Prostate gland (tissue), 2 donors: ENCODE results near the gene C17orf50. TPM values are rescaled to one million over a fixed set of nuclear protein-coding genes. Genes with fewer than 3 reads are reported as not detected.

Experiments used
- DNase-seq: peaks from one replicate; pipeline ENCODE4 v3.0.0-alpha.2; 2019; ENCODE audit warnings: low spot score
- H3K27ac ChIP-seq, 2 donors: fragments of 200-600 bp; sonication (generic); 2 replicates each; pipeline ENCODE4 v1.5.1; 2017 to 2019
- H3K27me3 ChIP-seq: fragments of 200-600 bp; sonication (generic); replicated peaks from 2 replicates; pipeline ENCODE4 v1.5.1; 2019; ENCODE audit not compliant: insufficient read depth
- H3K36me3 ChIP-seq, 2 donors: fragments of 200-600 bp; sonication (generic); 1 replicate in 1 of 2; 2 replicates in 1 of 2; pipeline versions ENCODE4 v1.5.1 to v1.8.1; 2017 to 2019
- H3K4me1 ChIP-seq: fragments of 200-600 bp; sonication (generic); replicated peaks from 2 replicates; pipeline ENCODE4 v1.5.1; 2019
- H3K4me3 ChIP-seq, 2 donors: fragments of 200-600 bp; sonication (generic); 2 replicates each; pipeline ENCODE4 v1.5.1; 2017 to 2019
- H3K9me3 ChIP-seq: fragments of 200-600 bp; sonication (generic); 2 replicates; pipeline ENCODE4 v1.5.1; 2017
- CTCF ChIP-seq, 4 experiments: fragments of 200-600 bp in 2 of 4; fragments of 450-650 bp in 2 of 4; sonication (generic) in 2 of 4; IDR thresholded peaks; 1 replicate in 3 of 4; 2 replicates in 1 of 4; pipeline ENCODE4 v1.5.1; 2016 to 2019; ENCODE audit warnings: antibody characterized with exemption in 4 of 4, mild to moderate bottlenecking in 2 of 4, moderate library complexity in 2 of 4
- POLR2A ChIP-seq: fragments of 450-650 bp; IDR thresholded peaks from one replicate; pipeline ENCODE4 v1.6.1; 2016; ENCODE audit warnings: antibody characterized with exemption, mild to moderate bottlenecking
- POLR2AphosphoS5 ChIP-seq: sonication (generic); formaldehyde crosslinking; IDR thresholded peaks from one replicate; pipeline ENCODE4 v1.6.1; 2017; ENCODE audit warnings: antibody characterized with exemption
- WGBS: methylation state at CpG from one replicate; pipeline ENCODE4 v1.1.5; 2018; 5-methylcytosine and 5-hydroxymethylcytosine counted together
- intact Hi-C: fragments of 100-400 bp; cut with DNase I; formaldehyde crosslinking; loops from one replicate; pipeline ENCODE4 v1.14.2; 2022
- total RNA-seq, 2 donors: library from RNA; depleted of rRNA; stranded (reverse); fragments of >200 nt; gene quantifications; one replicate each; pipeline ENCODE4 v1.1.0, GENCODE V29; 2016

C17orf50 gene
- total RNA-seq, 2 donors from 2014 or later, result 15.8 TPM; not detected in 1

GRCh38 chr17:35716173-35716572 is 44.5 kb upstream of the C17orf50 start:
- 67% methylated on average over 3 of the region's 3 CpGs for WGBS
- Histone ChIP-seq H3K4me1 (peaks cover 3% of the 10 kb centered on the region), H3K4me3 (no peak overlapping the region), H3K36me3 (no peaks in the 10 kb centered on the region), H3K9me3 (no peaks in the 10 kb centered on the region), H3K27ac (peak overlapping the region; percentile 55 to 77), H3K27me3 (no peaks in the 10 kb centered on the region)
- no peak for DNase-seq
- TF ChIP-seq POLR2A (no peak), CTCF (IDR thresholded peaks at IDR 0.05) (no peak), POLR2AphosphoS5 (no peak)
- intact Hi-C loops, result no loop called here

- intact Hi-C loops, result no loop called here
- H3K27me3 ChIP-seq, result no peaks in the 10 kb centered on the region
- TF ChIP-seq POLR2AphosphoS5 (peak; percentile 86), POLR2A (no peak), CTCF (IDR thresholded peaks at IDR 0.05) (no peak)
- H3K36me3 ChIP-seq, result no peaks in the 10 kb centered on the region
- peak; percentile 76 for DNase-seq
- H3K4me1 ChIP-seq, result peaks cover 3% of the 10 kb centered on the region
- H3K9me3 ChIP-seq, result no peaks in the 10 kb centered on the region
- peak overlapping the region; percentile 55 to 77 for H3K27ac ChIP-seq
- H3K4me3 ChIP-seq, result no peak overlapping the region
- WGBS, result 30% methylated on average over 4 of the region's 4 CpGs
Measured at GRCh38 chr17:35716897-35717465, 43.7 kb upstream of the C17orf50 start.

- Histone ChIP-seq H3K9me3 (no peaks in the 10 kb centered on the region), H3K27ac (peak overlapping the region; percentile 55 to 77), H3K4me1 (peaks cover 3% of the 10 kb centered on the region), H3K36me3 (no peaks in the 10 kb centered on the region), H3K27me3 (no peaks in the 10 kb centered on the region), H3K4me3 (no peak overlapping the region)
- no peak for TF ChIP-seq POLR2A
- TF ChIP-seq CTCF (IDR thresholded peaks at IDR 0.05), result no peak
- TF ChIP-seq POLR2AphosphoS5, result no peak
- no peak for DNase-seq
- intact Hi-C loops, result no loop called here
- WGBS, result 41% methylated on average over 2 of the region's 2 CpGs
Measured at GRCh38 chr17:35717475-35717874, 43.2 kb upstream of the C17orf50 start.

- Histone ChIP-seq H3K4me3 (no peak overlapping the region), H3K27me3 (no peaks in the 10 kb centered on the region), H3K4me1 (no peaks in the 10 kb centered on the region), H3K9me3 (no peaks in the 10 kb centered on the region), H3K27ac (no peak overlapping the region), H3K36me3 (peaks cover 0 to 7% of the 10 kb centered on the region in 2 donors)
- intact Hi-C loops, result no loop called here
- no peak for TF ChIP-seq POLR2AphosphoS5
- no peak for TF ChIP-seq CTCF (IDR thresholded peaks at IDR 0.05)
- no peak for TF ChIP-seq POLR2A
- no peak for DNase-seq
- WGBS, result 93% methylated on average over 2 of the region's 2 CpGs
Measured at GRCh38 chr17:35723735-35724134, 37.0 kb upstream of the C17orf50 start.

- Histone ChIP-seq H3K4me1 (no peaks in the 10 kb centered on the region), H3K27ac (no peak overlapping the region), H3K27me3 (no peaks in the 10 kb centered on the region), H3K9me3 (no peaks in the 10 kb centered on the region), H3K4me3 (no peak overlapping the region), H3K36me3 (peaks cover 0 to 7% of the 10 kb centered on the region in 2 donors)
- WGBS, result 90% methylated on average over 4 of the region's 4 CpGs
- TF ChIP-seq POLR2A (no peak), CTCF (IDR thresholded peaks at IDR 0.05) (no peak), POLR2AphosphoS5 (no peak)
- intact Hi-C loops, result no loop called here
- no peak for DNase-seq
Measured at GRCh38 chr17:35725058-35725457, 35.6 kb upstream of the C17orf50 start.
